ENCODE data around the gene SLF1.

- TF ChIP-seq EP300 (IDR thresholded peaks at IDR 0.05; ENCODE audit: low read depth) (no peak), POLR2AphosphoS5 (IDR thresholded peaks at IDR 0.05) (no peak), POLR2A (IDR thresholded peaks at IDR 0.05) (no peak)
- TF ChIP-seq, protein P1, sequence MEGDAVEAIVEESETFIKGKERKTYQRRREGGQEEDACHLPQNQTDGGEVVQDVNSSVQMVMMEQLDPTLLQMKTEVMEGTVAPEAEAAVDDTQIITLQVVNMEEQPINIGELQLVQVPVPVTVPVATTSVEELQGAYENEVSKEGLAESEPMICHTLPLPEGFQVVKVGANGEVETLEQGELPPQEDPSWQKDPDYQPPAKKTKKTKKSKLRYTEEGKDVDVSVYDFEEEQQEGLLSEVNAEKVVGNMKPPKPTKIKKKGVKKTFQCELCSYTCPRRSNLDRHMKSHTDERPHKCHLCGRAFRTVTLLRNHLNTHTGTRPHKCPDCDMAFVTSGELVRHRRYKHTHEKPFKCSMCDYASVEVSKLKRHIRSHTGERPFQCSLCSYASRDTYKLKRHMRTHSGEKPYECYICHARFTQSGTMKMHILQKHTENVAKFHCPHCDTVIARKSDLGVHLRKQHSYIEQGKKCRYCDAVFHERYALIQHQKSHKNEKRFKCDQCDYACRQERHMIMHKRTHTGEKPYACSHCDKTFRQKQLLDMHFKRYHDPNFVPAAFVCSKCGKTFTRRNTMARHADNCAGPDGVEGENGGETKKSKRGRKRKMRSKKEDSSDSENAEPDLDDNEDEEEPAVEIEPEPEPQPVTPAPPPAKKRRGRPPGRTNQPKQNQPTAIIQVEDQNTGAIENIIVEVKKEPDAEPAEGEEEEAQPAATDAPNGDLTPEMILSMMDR (IDR thresholded peaks at IDR 0.05) = no peak
Observed at GRCh38 chr5:94725142-94725541, 106.7 kb downstream of the SLF1 start.
